Thyroid gland (tissue), 4 donors: ENCODE measurements around the gene TCAP.

Experiments
- CTCF ChIP-seq, 6 experiments: fragments of 200-600 bp in 3 of 6; fragments of 450-650 bp in 3 of 6; sonication (generic) in 3 of 6; IDR thresholded peaks; one replicate each; pipeline ENCODE4 v1.5.1; 2016 to 2019; ENCODE audit warnings: antibody characterized with exemption in 6 of 6, mild to moderate bottlenecking in 2 of 6, inconsistent platforms in 1 of 6, moderate library complexity in 1 of 6
- POLR2A ChIP-seq, 2 donors: fragments of 450-650 bp; IDR thresholded peaks; one replicate each; pipeline ENCODE4 v1.6.1; 2017; ENCODE audit warnings: antibody characterized with exemption in 2 of 2, mild to moderate bottlenecking in 2 of 2, moderate library complexity in 1 of 2

GRCh38 chr17:39696731-39697130 is 31.6 kb downstream of the TCAP start:
- TF ChIP-seq CTCF (IDR thresholded peaks at IDR 0.05) (no peak), POLR2A (IDR thresholded peaks at IDR 0.05) (no peak)
